A549 treated with Hydrocortisone at 1 μM for 4 hours (cell line): ENCODE results near the gene CCDC121. TPM values are rescaled to one million over a fixed set of nuclear protein-coding genes. Genes with fewer than 3 reads are reported as not detected.

Source experiments
- total RNA-seq: library from RNA; stranded (reverse); fragments of 200-300 nt; extraction: Qiagen RNA extraction; gene quantifications from 5 replicates; pipeline ENCODE4 v1.2.3, GENCODE V29; 2022

Gene CCDC121
- 3.3 to 5.0 TPM (median 3.7 TPM) in 5 replicates for total RNA-seq

GRCh38 chr2:27628767-27629709 is at the start of gene CCDC121, which contains the start of gene GPN1:
TSS of gene CCDC121 (minus strand) at chr2:27629012. CDS start at chr2:27627799, 1,213 bp downstream.
TSS of gene GPN1 (plus strand) at chr2:27629050. CDS start at chr2:27629059, 9 bp downstream.

GRCh38 chr2:27663285-27664153 is 34.7 kb upstream of the CCDC121 start, which contains the start of the genes SLC4A1AP and SUPT7L:
TSS of gene SLC4A1AP (plus strand) at chr2:27663889. CDS start at chr2:27663915, 26 bp downstream.
TSS of gene SUPT7L (minus strand) at chr2:27663614. CDS start at chr2:27662192, 1,422 bp downstream.

GRCh38 chr2:27582695-27583389 is 46.0 kb downstream of the CCDC121 start, which contains the start of gene ZNF512:
TSS of gene ZNF512 (plus strand) at chr2:27583042. CDS start at chr2:27583113, 71 bp downstream.

Other genes with a start within 250 kb of the CCDC121 start
- 12.9 to 14.5 TPM (median 13.6 TPM) in 5 replicates for gene ZNF513, start 248.3 kb downstream of the CCDC121 start, total RNA-seq
- gene PPM1G, start 219.4 kb downstream of the CCDC121 start, total RNA-seq, result 152 to 168 TPM (median 161 TPM) in 5 replicates
- gene NRBP1, start 200.4 kb downstream of the CCDC121 start, total RNA-seq, result 126 to 136 TPM (median 129 TPM) in 5 replicates
- 0.45 to 1.2 TPM (median 0.62 TPM) in 5 replicates for gene KRTCAP3, start 186.6 kb downstream of the CCDC121 start, total RNA-seq
- 7.0 to 9.7 TPM (median 8.2 TPM) in 5 replicates for gene IFT172, start 139.3 kb downstream of the CCDC121 start, total RNA-seq
- gene FNDC4, start 133.8 kb downstream of the CCDC121 start, total RNA-seq, result 3.5 to 5.8 TPM (median 4.4 TPM) in 5 replicates
- gene GCKR, start 132.2 kb downstream of the CCDC121 start, total RNA-seq, result 0.09 to 0.84 TPM (median 0.29 TPM) in 4 of 5 replicates, not detected in the other
- gene ZNF512, start 46.0 kb downstream of the CCDC121 start, total RNA-seq, result 16.5 to 22.9 TPM (median 18.7 TPM) in 5 replicates
- 57.0 to 65.3 TPM (median 59.1 TPM) in 5 replicates for gene GPN1, start within 50 bp of the CCDC121 start, total RNA-seq
- gene SUPT7L, start 34.6 kb upstream of the CCDC121 start, total RNA-seq, result 29.5 to 33.4 TPM (median 31.9 TPM) in 5 replicates
- 27.0 to 40.2 TPM (median 29.0 TPM) in 5 replicates for gene SLC4A1AP, start 34.9 kb upstream of the CCDC121 start, total RNA-seq
- gene MRPL33, start 142.7 kb upstream of the CCDC121 start, total RNA-seq, result 330 to 445 TPM (median 338 TPM) in 5 replicates